K562 (cell line): ENCODE results near the gene SLC6A9. TPM values are rescaled to one million over a fixed set of nuclear protein-coding genes. Genes with fewer than 3 reads are reported as not detected.

Experiments used
- BCOR ChIP-seq: fragments of 450-650 bp; IDR thresholded peaks from 2 replicates; pipeline ENCODE4 v1.6.1; 2016
- CREB5 ChIP-seq: fragments of 250-450 bp; sonication (Bioruptor Pico); IDR thresholded peaks from 2 replicates; pipeline ENCODE4 v1.5.0; 2020; ENCODE audit warnings: mild to moderate bottlenecking
- DLX4 ChIP-seq: fragments of 250-450 bp; sonication (Bioruptor Pico); IDR thresholded peaks from 2 replicates; pipeline ENCODE4 v1.6.1; 2021; ENCODE audit warnings: mild to moderate bottlenecking
- FIP1L1 ChIP-seq: fragments of 200-400 bp; formaldehyde crosslinking; IDR thresholded peaks from 2 replicates; pipeline ENCODE4 v1.6.1; 2018; ENCODE audit warnings: mild to moderate bottlenecking, low read depth, low read length; ENCODE audit not compliant: poor library complexity, severe bottlenecking
- GABPB1 ChIP-seq: sonication (generic); formaldehyde crosslinking; IDR thresholded peaks from 2 replicates; pipeline ENCODE4 v1.8.0; 2022; ENCODE audit warnings: mild to moderate bottlenecking, missing genetic modification reagents
- PHB2 ChIP-seq: fragments of 450-650 bp; IDR thresholded peaks from 2 replicates; pipeline ENCODE4 v1.6.1; 2017; ENCODE audit warnings: low read depth
- POLR2B ChIP-seq: fragments of 450-650 bp; IDR thresholded peaks from 2 replicates; pipeline ENCODE4 v1.6.1; 2018; ENCODE audit warnings: low read depth; ENCODE audit not compliant: partially characterized antibody
- POU5F1 ChIP-seq: fragments of 150-350 bp; IDR thresholded peaks from 2 replicates; pipeline ENCODE4 v1.6.1; 2014; ENCODE audit warnings: borderline replicate concordance, low read length, low read depth, mild to moderate bottlenecking; ENCODE audit not compliant: partially characterized antibody
- RBM39 ChIP-seq: fragments of 200-400 bp; formaldehyde crosslinking; optimal IDR thresholded peaks from 2 replicates; pipeline ENCODE3; 2018; ENCODE audit warnings: low read depth, low read length
- SLC30A9 ChIP-seq: fragments of 250-450 bp; sonication (Bioruptor Pico); IDR thresholded peaks from 2 replicates; pipeline ENCODE4 v1.8.0; 2022; ENCODE audit warnings: mild to moderate bottlenecking, moderate library complexity
- SMAD4 ChIP-seq: fragments of 250-450 bp; sonication (Bioruptor Pico); conservative IDR thresholded peaks from 2 replicates; pipeline ENCODE4 v1.8.0; 2021; ENCODE audit warnings: inconsistent platforms, mild to moderate bottlenecking, moderate library complexity
- SUPT5H ChIP-seq: fragments of 450-650 bp; IDR thresholded peaks from 2 replicates; pipeline ENCODE4 v1.6.1; 2016
- XRCC3 ChIP-seq: fragments of 450-650 bp; IDR thresholded peaks from 2 replicates; pipeline ENCODE4 v1.6.1; 2017; ENCODE audit warnings: mild to moderate bottlenecking, moderate library complexity
- ZC3H11A ChIP-seq: IDR thresholded peaks from 2 replicates; pipeline ENCODE4 v1.6.1; 2012; ENCODE audit warnings: low read depth, low read length, improper control_type of control experiment
- ZNF146 ChIP-seq: IDR thresholded peaks from one replicate; pipeline ENCODE4 v1.6.1; 2018; ENCODE audit warnings: missing compliant biosample characterization; ENCODE audit not compliant: unreplicated experiment
- ZNF197 ChIP-seq: fragments of 200-800 bp; sonication (Bioruptor generic); IDR thresholded peaks from 2 replicates; pipeline ENCODE4 v1.6.1; 2016; ENCODE audit warnings: low read depth, missing genetic modification characterization, missing compliant biosample characterization
- ZNF316 ChIP-seq: fragments of 450-650 bp; IDR thresholded peaks from 2 replicates; pipeline ENCODE4 v1.6.1; 2016
- ZNF407 ChIP-seq: fragments of 450-650 bp; IDR thresholded peaks from 2 replicates; pipeline ENCODE4 v1.6.1; 2016; ENCODE audit warnings: low read depth
- ZZZ3 ChIP-seq: fragments of 450-650 bp; IDR thresholded peaks from 2 replicates; pipeline ENCODE4 v1.6.1; 2016; ENCODE audit warnings: antibody characterized with exemption, mild to moderate bottlenecking, moderate library complexity
- polyA plus RNA-seq, 8 experiments: library from polyadenylated mRNA; depleted of rRNA in 4 of 8; stranded (reverse) in 5 of 8; unstranded in 3 of 8; fragments of >200 nt; fragmentation: Nextera tagmentation in 2 of 8; fragmentation: Illumina TruSeq in 1 of 8; extraction: Ambion mirVana in 2 of 8; extraction: Trizol in 1 of 8; gene quantifications; 2 replicates each; pipeline versions ENCODE4 v1.2.1 to v1.2.3, GENCODE V29; 2011 to 2014; ENCODE audit warnings: inconsistent platforms in 1 of 8, missing spikeins in 1 of 8
- total RNA-seq, 7 experiments: library from RNA; depleted of rRNA in 6 of 7; stranded (reverse); fragments of >200 nt in 6 of 7; fragmentation: Illumina TruSeq in 2 of 7; extraction: Trizol in 2 of 7; gene quantifications; 2 replicates each; pipeline versions ENCODE4 v1.2.1 to v1.2.3, GENCODE V29; 2011 to 2021; ENCODE audit warnings: low replicate concordance in 1 of 7

Gene SLC6A9
- total and polyA plus RNA-seq, 9 of the 15 experiments (the other 6 are each of a cell fraction or from before 2014, with no cell fraction given), result 0.17 to 18.7 (median 2.9) TPM

- peak; percentile 32; the same call in 1 of the 2 replicates for TF ChIP-seq ZNF407
- TF ChIP-seq BCOR, result peak; percentile 71
- TF ChIP-seq SUPT5H, result peak; percentile 33
- TF ChIP-seq PHB2, result no peak
- no peak for TF ChIP-seq SLC30A9
- TF ChIP-seq FIP1L1, result no peak
- TF ChIP-seq ZC3H11A, result no peak
- no peak for TF ChIP-seq RBM39
- TF ChIP-seq POU5F1, result no peak
- TF ChIP-seq DLX4, result no peak
- TF ChIP-seq GABPB1 (CRISPR knock-in tag), result no peak
- TF ChIP-seq CREB5, result no peak
- TF ChIP-seq ZNF146 (CRISPR knock-in tag), result no peak
- no peak for TF ChIP-seq ZNF316
- peak; percentile 68 for TF ChIP-seq POLR2B
- TF ChIP-seq XRCC3, result no peak
- no peak for TF ChIP-seq SMAD4
- TF ChIP-seq ZNF197 (CRISPR knock-in tag), result no peak
- no peak for TF ChIP-seq ZZZ3
These were observed 1.9 kb downstream of the SLC6A9 start (continued) for GRCh38 chr1:44029260-44029910.
